Measurements from ENCODE around the gene ROBO1. TPM values are rescaled to one million over a fixed set of nuclear protein-coding genes. Genes with fewer than 3 reads are reported as not detected.

Gene ROBO1
- total RNA-seq, 1 experiment from 2014 or later, result 67.6 TPM

- intact Hi-C loops (cut with micrococcal nuclease; ENCODE audit: unreplicated experiment), result no loop called here
- DNase-seq (ENCODE audit: low spot score), result no peak
- Histone ChIP-seq H3K36me3 (ENCODE audit: insufficient read depth, low read length, poor library complexity, severe bottlenecking) (no peaks in the 10 kb centered on the region), H3K9me3 (ENCODE audit: low read depth, low read length, poor library complexity, severe bottlenecking) (no peaks in the 10 kb centered on the region), H3K4me1 (ENCODE audit: insufficient read depth, low read length, poor library complexity, severe bottlenecking) (no peaks in the 10 kb centered on the region), H3K27me3 (replicated peaks; ENCODE audit: insufficient read depth, low read depth, low read length, poor library complexity) (no peaks in the 10 kb centered on the region), H3K4me3 (ENCODE audit: low read depth, low read length, poor library complexity, severe bottlenecking) (no peak overlapping the region), H3K27ac (ENCODE audit: low read depth, low read length, poor library complexity, severe bottlenecking) (no peak overlapping the region)
- ChIA-PET CTCF (no interaction called here), POLR2A (ENCODE audit: low non-redundant PET) (no interaction called here)
- no peak for TF ChIP-seq EZH2 (IDR thresholded peaks at IDR 0.05; ENCODE audit: borderline replicate concordance, low read depth, low read length, poor library complexity, severe bottlenecking)
- TF ChIP-seq CTCF (conservative IDR thresholded peaks at IDR 0.05; ENCODE audit: low read depth, low read length), result no peak
- no TSS peak for BruUV-seq (replicated peaks)
Measured at GRCh38 chr3:79115458-79115857, 652.3 kb downstream of the ROBO1 start.

GRCh38 chr3:79113876-79114275, 653.9 kb downstream of the ROBO1 start:
- intact Hi-C loops (cut with micrococcal nuclease; ENCODE audit: unreplicated experiment), result no loop called here
- BruUV-seq (replicated peaks), result no TSS peak
- Histone ChIP-seq H3K27ac (ENCODE audit: low read depth, low read length, poor library complexity, severe bottlenecking) (no peak overlapping the region), H3K27me3 (replicated peaks; ENCODE audit: insufficient read depth, low read depth, low read length, poor library complexity) (no peaks in the 10 kb centered on the region), H3K9me3 (ENCODE audit: low read depth, low read length, poor library complexity, severe bottlenecking) (no peaks in the 10 kb centered on the region), H3K36me3 (ENCODE audit: insufficient read depth, low read length, poor library complexity, severe bottlenecking) (no peaks in the 10 kb centered on the region), H3K4me3 (ENCODE audit: low read depth, low read length, poor library complexity, severe bottlenecking) (no peak overlapping the region), H3K4me1 (ENCODE audit: insufficient read depth, low read length, poor library complexity, severe bottlenecking) (no peaks in the 10 kb centered on the region)
- CTCF ChIA-PET, result no interaction called here
- no peak for DNase-seq (ENCODE audit: low spot score)
- POLR2A ChIA-PET (ENCODE audit: low non-redundant PET), result no interaction called here
- TF ChIP-seq EZH2 (IDR thresholded peaks at IDR 0.05; ENCODE audit: borderline replicate concordance, low read depth, low read length, poor library complexity, severe bottlenecking) (no peak), CTCF (conservative IDR thresholded peaks at IDR 0.05; ENCODE audit: low read depth, low read length) (no peak)

GRCh38 chr3:79111375-79112052, 656.3 kb downstream of the ROBO1 start:
- H3K4me1 ChIP-seq (ENCODE audit: insufficient read depth, low read length, poor library complexity, severe bottlenecking), result no peaks in the 10 kb centered on the region
- ChIA-PET CTCF (no interaction called here), POLR2A (ENCODE audit: low non-redundant PET) (no interaction called here)
- TF ChIP-seq CTCF (conservative IDR thresholded peaks at IDR 0.05; ENCODE audit: low read depth, low read length) (no peak), EZH2 (IDR thresholded peaks at IDR 0.05; ENCODE audit: borderline replicate concordance, low read depth, low read length, poor library complexity, severe bottlenecking) (no peak)
- H3K27me3 ChIP-seq (replicated peaks; ENCODE audit: insufficient read depth, low read depth, low read length, poor library complexity), result no peaks in the 10 kb centered on the region
- BruUV-seq (replicated peaks), result no TSS peak
- no peaks in the 10 kb centered on the region for H3K36me3 ChIP-seq (ENCODE audit: insufficient read depth, low read length, poor library complexity, severe bottlenecking)
- no peak overlapping the region for H3K27ac ChIP-seq (ENCODE audit: low read depth, low read length, poor library complexity, severe bottlenecking)
- no peak for DNase-seq (ENCODE audit: low spot score)
- no peak overlapping the region for H3K4me3 ChIP-seq (ENCODE audit: low read depth, low read length, poor library complexity, severe bottlenecking)
- H3K9me3 ChIP-seq (ENCODE audit: low read depth, low read length, poor library complexity, severe bottlenecking), result no peaks in the 10 kb centered on the region
- intact Hi-C loops (cut with micrococcal nuclease; ENCODE audit: unreplicated experiment), result no loop called here

All from A673 (cell line).